Measurements from ENCODE around the gene OR2A14.

OR2A14 gene

DNA sequence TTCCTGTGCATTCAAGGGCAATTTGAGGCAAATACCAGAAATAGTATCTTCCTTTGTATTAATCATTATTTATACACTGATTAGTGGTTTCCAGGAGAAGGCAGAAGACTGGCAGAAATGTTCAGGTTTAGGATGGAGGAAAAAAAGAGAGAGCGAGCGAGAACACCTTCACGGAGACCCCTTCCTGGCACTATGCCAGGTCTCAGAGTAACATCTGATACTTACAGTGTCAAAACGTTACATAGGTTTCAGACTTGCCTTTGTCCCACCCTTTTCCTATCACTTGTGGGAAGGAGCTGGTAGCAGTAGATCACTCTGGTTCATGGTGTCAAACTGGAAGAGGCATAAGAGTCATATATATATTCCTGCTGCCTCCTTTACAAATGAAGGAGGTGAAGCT, 36.2 kb upstream of the OR2A14 start:
- H3K27me3 ChIP-seq (ENCODE audit: insufficient read depth, poor library complexity, severe bottlenecking), result no peaks in the 10 kb centered on the region
- TF ChIP-seq CTCF (IDR thresholded peaks at IDR 0.05; ENCODE audit: insufficient read depth, low read length), result no peak
- no peak for TF ChIP-seq SPI1 (IDR thresholded peaks at IDR 0.05; ENCODE audit: borderline replicate concordance, low read depth)
- no peak for TF ChIP-seq POLR2AphosphoS5 (IDR thresholded peaks at IDR 0.05; ENCODE audit: low read depth)
- no peak for TF ChIP-seq REST (IDR thresholded peaks at IDR 0.05; ENCODE audit: insufficient replicate concordance, low read depth)
- TF ChIP-seq GABPA (IDR thresholded peaks at IDR 0.05; ENCODE audit: low read depth), result no peak
- no peak for DNase-seq (ENCODE audit: low read depth in 1 of 2, low spot score in 1 of 2)
- no peak overlapping the region for H3K27ac ChIP-seq (replicated peaks)
- no peak overlapping the region for H3K4me3 ChIP-seq (replicated peaks; ENCODE audit: insufficient read depth, low read length)

GRCh38 chr7:144087230-144087629, 35.7 kb upstream of the OR2A14 start:
- TF ChIP-seq POLR2AphosphoS5 (IDR thresholded peaks at IDR 0.05; ENCODE audit: low read depth), result no peak
- no peak for TF ChIP-seq SPI1 (IDR thresholded peaks at IDR 0.05; ENCODE audit: borderline replicate concordance, low read depth)
- no peak for TF ChIP-seq CTCF (IDR thresholded peaks at IDR 0.05; ENCODE audit: insufficient read depth, low read length)
- DNase-seq (ENCODE audit: low read depth in 1 of 2, low spot score in 1 of 2), result no peak
- H3K27ac ChIP-seq (replicated peaks), result no peak overlapping the region
- no peaks in the 10 kb centered on the region for H3K27me3 ChIP-seq (ENCODE audit: insufficient read depth, poor library complexity, severe bottlenecking)
- H3K4me3 ChIP-seq (replicated peaks; ENCODE audit: insufficient read depth, low read length), result no peak overlapping the region

GRCh38 chr7:144090667-144091066, 32.3 kb upstream of the OR2A14 start:
- H3K27me3 ChIP-seq (ENCODE audit: insufficient read depth, poor library complexity, severe bottlenecking), result no peaks in the 10 kb centered on the region
- no peak for TF ChIP-seq CTCF (IDR thresholded peaks at IDR 0.05; ENCODE audit: insufficient read depth, low read length)
- TF ChIP-seq SPI1 (IDR thresholded peaks at IDR 0.05; ENCODE audit: borderline replicate concordance, low read depth), result no peak
- TF ChIP-seq POLR2AphosphoS5 (IDR thresholded peaks at IDR 0.05; ENCODE audit: low read depth), result no peak
- no peak for TF ChIP-seq REST (IDR thresholded peaks at IDR 0.05; ENCODE audit: insufficient replicate concordance, low read depth)
- no peak for TF ChIP-seq GABPA (IDR thresholded peaks at IDR 0.05; ENCODE audit: low read depth)
- H3K27ac ChIP-seq (replicated peaks), result no peak overlapping the region
- H3K4me3 ChIP-seq (replicated peaks; ENCODE audit: insufficient read depth, low read length), result no peak overlapping the region
- no peak for DNase-seq (ENCODE audit: low read depth in 1 of 2, low spot score in 1 of 2)

GRCh38 chr7:144098776-144099175, 24.2 kb upstream of the OR2A14 start:
- Histone ChIP-seq H3K27ac (replicated peaks) (no peak overlapping the region), H3K4me3 (replicated peaks; ENCODE audit: insufficient read depth, low read length) (no peak overlapping the region), H3K27me3 (ENCODE audit: insufficient read depth, poor library complexity, severe bottlenecking) (no peaks in the 10 kb centered on the region)
- no peak for DNase-seq (ENCODE audit: low read depth in 1 of 2, low spot score in 1 of 2)
- TF ChIP-seq POLR2AphosphoS5 (IDR thresholded peaks at IDR 0.05; ENCODE audit: low read depth) (no peak), SPI1 (IDR thresholded peaks at IDR 0.05; ENCODE audit: borderline replicate concordance, low read depth) (no peak), REST (IDR thresholded peaks at IDR 0.05; ENCODE audit: insufficient replicate concordance, low read depth) (no peak), CTCF (IDR thresholded peaks at IDR 0.05; ENCODE audit: insufficient read depth, low read length) (no peak), GABPA (IDR thresholded peaks at IDR 0.05; ENCODE audit: low read depth) (no peak)

Measured in HL-60 (cell line).